Measurements from ENCODE around the gene POLR1G.
A peak's percentile ranks its signal among the peaks of the same experiment; 100 is the strongest.

POLR1G gene

GRCh38 chr19:45391346-45391745 is 15.1 kb upstream of the POLR1G start:
- Histone ChIP-seq H3K36me3 (replicated peaks) (peaks cover 18% of the 10 kb centered on the region), H3K4me3 (ENCODE audit: low read depth, low read length) (no peak overlapping the region)

GRCh38 chr19:45391871-45392665 is 14.4 kb upstream of the POLR1G start:
- in situ Hi-C loops (cut with HindIII; ENCODE audit: low pct_ligation_motif_present, low sequenced_read_pairs): no loop called here
- no peaks in the 10 kb centered on the region for H3K27me3 ChIP-seq (replicated peaks)
- H3K27ac ChIP-seq: no peak overlapping the region
- no peak for DNase-seq
- H3K36me3 ChIP-seq (replicated peaks): peaks cover 22% of the 10 kb centered on the region
- no peak for TF ChIP-seq CTCF (IDR thresholded peaks at IDR 0.05; ENCODE audit: low read depth, low read length, missing control alignments)
- H3K4me3 ChIP-seq (ENCODE audit: low read depth, low read length): no peak overlapping the region

More at GRCh38 chr19:45391346-45391745, 15.1 kb upstream of the POLR1G start:
- Histone ChIP-seq H3K27me3 (replicated peaks) (no peaks in the 10 kb centered on the region), H3K27ac (no peak overlapping the region)
- in situ Hi-C loops (cut with HindIII; ENCODE audit: low pct_ligation_motif_present, low sequenced_read_pairs): no loop called here
- DNase-seq: no peak
- no peak for TF ChIP-seq CTCF (IDR thresholded peaks at IDR 0.05; ENCODE audit: low read depth, low read length, missing control alignments)

- no peak overlapping the region for H3K4me3 ChIP-seq (ENCODE audit: low read depth, low read length)
- H3K27ac ChIP-seq: no peak overlapping the region
- no peak for DNase-seq
- peak; percentile 26 for TF ChIP-seq CTCF (IDR thresholded peaks at IDR 0.05; ENCODE audit: low read depth, low read length, missing control alignments)
- peaks cover 23% of the 10 kb centered on the region for H3K36me3 ChIP-seq (replicated peaks)
- no peaks in the 10 kb centered on the region for H3K27me3 ChIP-seq (replicated peaks)
- in situ Hi-C loops (cut with HindIII; ENCODE audit: low pct_ligation_motif_present, low sequenced_read_pairs): no loop called here
Observed at GRCh38 chr19:45395821-45396617, 10.4 kb upstream of the POLR1G start.

- in situ Hi-C loops (cut with HindIII; ENCODE audit: low pct_ligation_motif_present, low sequenced_read_pairs): no loop called here
- H3K27ac ChIP-seq: no peak overlapping the region
- H3K36me3 ChIP-seq (replicated peaks): peaks cover 12% of the 10 kb centered on the region
- no peak overlapping the region for H3K4me3 ChIP-seq (ENCODE audit: low read depth, low read length)
- no peaks in the 10 kb centered on the region for H3K27me3 ChIP-seq (replicated peaks)
- no peak for DNase-seq
- no peak for TF ChIP-seq CTCF (IDR thresholded peaks at IDR 0.05; ENCODE audit: low read depth, low read length, missing control alignments)
Observed at GRCh38 chr19:45400192-45400591, 6.3 kb upstream of the POLR1G start.

- no peak for DNase-seq
- no peak for TF ChIP-seq CTCF (IDR thresholded peaks at IDR 0.05; ENCODE audit: low read depth, low read length, missing control alignments)
- Histone ChIP-seq H3K4me3 (ENCODE audit: low read depth, low read length) (no peak overlapping the region), H3K27ac (no peak overlapping the region), H3K36me3 (replicated peaks) (peaks cover 2% of the 10 kb centered on the region), H3K27me3 (replicated peaks) (no peaks in the 10 kb centered on the region)
- in situ Hi-C loops (cut with HindIII; ENCODE audit: low pct_ligation_motif_present, low sequenced_read_pairs): no loop called here
Observed at GRCh38 chr19:45401815-45402214, 4.6 kb upstream of the POLR1G start.
